Neutrophil (primary cell): Measurements from ENCODE around the gene TIAM1.

Experiments
- H3K27ac ChIP-seq: fragments of 200-600 bp; sonication (generic); 2 replicates; pipeline ENCODE4 v1.5.1; 2016; ENCODE audit warnings: mild to moderate bottlenecking, moderate library complexity
- H3K27me3 ChIP-seq: fragments of 200-600 bp; sonication (generic); 2 replicates; pipeline ENCODE4 v1.6.0; 2016; ENCODE audit warnings: mild to moderate bottlenecking
- H3K36me3 ChIP-seq: fragments of 200-600 bp; sonication (generic); 2 replicates; pipeline ENCODE4 v1.5.1; 2017
- H3K4me1 ChIP-seq, 2 experiments: fragments of 200-600 bp in 1 of 2; sonication (generic) in 1 of 2; 1 replicate in 1 of 2; 2 replicates in 1 of 2; pipeline versions ENCODE4 v1.5.1 to v1.6.1; 2013 to 2016; ENCODE audit warnings: low read depth in 1 of 2, low read length in 1 of 2, mild to moderate bottlenecking in 1 of 2, moderate library complexity in 1 of 2; ENCODE audit not compliant: control insufficient read depth in 1 of 2, insufficient read depth in 1 of 2
- H3K4me3 ChIP-seq, 2 experiments: fragments of 200-600 bp in 1 of 2; sonication (generic) in 1 of 2; 1 replicate in 1 of 2; 2 replicates in 1 of 2; pipeline ENCODE4 v1.5.1; 2013 to 2016; ENCODE audit warnings: low read depth in 1 of 2, low read length in 1 of 2, mild to moderate bottlenecking in 1 of 2, moderate library complexity in 1 of 2
- H3K9me3 ChIP-seq: fragments of 200-600 bp; sonication (generic); 2 replicates; pipeline ENCODE4 v1.5.1; 2016
- TF ChIP-seq, protein P1 (sequence below): fragments of 200-600 bp; sonication (generic); IDR thresholded peaks from 2 replicates; pipeline ENCODE4 v1.5.1; 2016; ENCODE audit warnings: antibody characterized with exemption

TIAM1 gene

DNA sequence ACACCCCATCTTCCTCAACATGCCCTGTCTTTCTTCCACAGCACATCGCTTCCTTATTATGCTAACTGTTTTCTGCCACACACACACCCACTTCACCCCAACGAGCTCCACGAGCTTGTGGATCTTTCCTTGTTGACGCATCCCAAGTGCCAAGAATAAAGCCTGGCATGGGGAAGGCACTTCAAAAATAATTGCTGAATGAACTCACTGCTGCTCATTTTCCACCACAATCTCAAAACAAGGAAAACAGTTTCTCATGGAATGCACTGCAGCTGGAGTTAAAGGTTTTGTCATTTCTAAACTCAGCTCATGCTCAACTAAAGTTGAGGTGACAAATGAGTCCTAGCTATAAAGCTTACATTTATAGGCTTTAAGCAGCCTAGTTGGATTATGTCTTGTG, 86.0 kb downstream of the TIAM1 start:
- no peak overlapping the region for H3K4me3 ChIP-seq
- no peaks in the 10 kb centered on the region for H3K27me3 ChIP-seq
- H3K9me3 ChIP-seq = no peaks in the 10 kb centered on the region
- TF ChIP-seq, protein P1, sequence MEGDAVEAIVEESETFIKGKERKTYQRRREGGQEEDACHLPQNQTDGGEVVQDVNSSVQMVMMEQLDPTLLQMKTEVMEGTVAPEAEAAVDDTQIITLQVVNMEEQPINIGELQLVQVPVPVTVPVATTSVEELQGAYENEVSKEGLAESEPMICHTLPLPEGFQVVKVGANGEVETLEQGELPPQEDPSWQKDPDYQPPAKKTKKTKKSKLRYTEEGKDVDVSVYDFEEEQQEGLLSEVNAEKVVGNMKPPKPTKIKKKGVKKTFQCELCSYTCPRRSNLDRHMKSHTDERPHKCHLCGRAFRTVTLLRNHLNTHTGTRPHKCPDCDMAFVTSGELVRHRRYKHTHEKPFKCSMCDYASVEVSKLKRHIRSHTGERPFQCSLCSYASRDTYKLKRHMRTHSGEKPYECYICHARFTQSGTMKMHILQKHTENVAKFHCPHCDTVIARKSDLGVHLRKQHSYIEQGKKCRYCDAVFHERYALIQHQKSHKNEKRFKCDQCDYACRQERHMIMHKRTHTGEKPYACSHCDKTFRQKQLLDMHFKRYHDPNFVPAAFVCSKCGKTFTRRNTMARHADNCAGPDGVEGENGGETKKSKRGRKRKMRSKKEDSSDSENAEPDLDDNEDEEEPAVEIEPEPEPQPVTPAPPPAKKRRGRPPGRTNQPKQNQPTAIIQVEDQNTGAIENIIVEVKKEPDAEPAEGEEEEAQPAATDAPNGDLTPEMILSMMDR = no peak
- no peak overlapping the region for H3K27ac ChIP-seq
- H3K36me3 ChIP-seq = no peaks in the 10 kb centered on the region
- no peaks in the 10 kb centered on the region for H3K4me1 ChIP-seq

DNA sequence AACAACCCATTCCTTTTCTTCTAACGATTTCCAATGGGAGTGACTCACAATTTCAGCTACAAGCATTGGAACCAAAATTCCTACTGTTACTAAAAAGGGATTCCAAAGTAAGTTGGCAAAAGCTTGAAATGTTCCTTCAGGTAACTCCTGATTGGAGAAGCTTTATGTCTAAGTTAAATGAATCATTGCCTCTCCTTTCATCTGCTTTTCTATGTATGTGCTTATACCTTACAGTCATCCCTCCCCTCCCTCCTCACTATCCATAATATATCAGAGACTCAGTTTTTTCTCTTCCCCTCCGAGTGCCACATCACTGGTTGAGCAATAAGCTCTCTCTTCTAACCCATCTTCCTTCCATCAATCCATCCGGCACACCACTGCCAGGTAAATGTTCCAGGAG, 86.8 kb downstream of the TIAM1 start:
- Histone ChIP-seq H3K36me3 (no peaks in the 10 kb centered on the region), H3K9me3 (no peaks in the 10 kb centered on the region), H3K27ac (no peak overlapping the region), H3K4me3 (no peak overlapping the region), H3K4me1 (no peaks in the 10 kb centered on the region), H3K27me3 (no peaks in the 10 kb centered on the region)
- TF ChIP-seq, protein P1 = no peak

DNA sequence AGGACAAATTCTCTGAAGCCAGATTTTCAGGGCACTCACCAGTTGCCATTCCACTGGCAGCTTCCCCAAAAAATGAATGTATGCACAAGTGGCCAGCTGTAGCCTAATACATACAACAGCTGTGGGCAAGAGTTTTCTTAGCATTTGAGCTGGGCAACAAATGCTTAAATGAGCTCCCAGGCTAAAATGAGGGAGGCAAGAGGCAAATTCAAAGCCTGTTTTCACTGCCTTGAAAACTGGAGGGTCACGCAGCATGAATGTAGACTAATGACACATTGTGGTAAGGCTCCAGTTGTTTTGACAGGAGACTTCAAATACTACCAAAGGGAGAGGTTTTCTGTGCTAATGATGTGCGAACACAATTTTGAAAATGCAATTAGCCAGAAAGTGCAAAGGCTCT, 88.2 kb downstream of the TIAM1 start:
- TF ChIP-seq, protein P1 = no peak
- Histone ChIP-seq H3K9me3 (no peaks in the 10 kb centered on the region), H3K4me3 (no peak overlapping the region), H3K27ac (no peak overlapping the region), H3K4me1 (no peaks in the 10 kb centered on the region), H3K36me3 (no peaks in the 10 kb centered on the region), H3K27me3 (no peaks in the 10 kb centered on the region)

DNA sequence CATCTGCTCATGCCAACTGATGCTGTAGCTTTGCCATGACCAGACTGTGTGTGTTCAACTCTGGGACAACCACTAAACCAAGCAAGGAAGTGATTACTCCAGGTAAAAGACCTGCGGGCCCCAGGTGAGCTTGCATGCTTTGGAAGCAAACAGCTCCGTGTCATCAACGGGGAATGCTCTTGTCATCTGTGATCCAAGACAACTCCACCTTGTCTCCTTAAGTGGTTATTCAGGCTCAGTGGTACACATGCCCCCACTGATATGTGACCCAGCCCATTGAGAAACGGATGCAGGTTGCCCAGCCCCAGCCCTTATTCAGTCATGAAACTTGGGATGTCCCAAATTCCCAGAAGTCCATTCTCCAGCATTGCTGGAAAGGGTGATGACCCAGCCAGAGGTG, 89.0 kb downstream of the TIAM1 start:
- Histone ChIP-seq H3K4me1 (no peaks in the 10 kb centered on the region), H3K36me3 (no peaks in the 10 kb centered on the region), H3K27me3 (no peaks in the 10 kb centered on the region), H3K27ac (no peak overlapping the region), H3K9me3 (no peaks in the 10 kb centered on the region), H3K4me3 (no peak overlapping the region)
- TF ChIP-seq, protein P1 = no peak

DNA sequence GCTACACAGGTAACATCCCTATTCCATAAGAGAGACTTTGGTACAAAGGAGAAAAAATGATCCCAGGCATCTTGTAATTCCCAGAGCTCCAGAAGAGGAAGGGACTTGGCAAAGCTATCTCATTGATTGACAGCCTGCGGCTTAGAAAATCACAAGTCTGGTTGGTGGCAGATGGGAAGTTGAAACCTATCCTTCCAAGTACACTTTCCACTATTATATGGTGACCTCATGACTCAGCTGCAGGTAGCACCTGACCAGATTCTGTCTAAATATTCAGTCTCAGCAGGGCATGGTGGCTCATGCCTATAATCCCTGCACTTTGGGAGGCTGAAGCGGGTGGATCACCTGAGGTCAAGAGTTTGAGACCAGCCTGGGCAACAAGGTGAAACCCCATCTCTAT, 89.9 kb downstream of the TIAM1 start:
- Histone ChIP-seq H3K4me3 (no peak overlapping the region), H3K36me3 (no peaks in the 10 kb centered on the region), H3K27me3 (no peaks in the 10 kb centered on the region), H3K4me1 (no peaks in the 10 kb centered on the region), H3K9me3 (no peaks in the 10 kb centered on the region), H3K27ac (no peak overlapping the region)
- TF ChIP-seq, protein P1 = no peak

DNA sequence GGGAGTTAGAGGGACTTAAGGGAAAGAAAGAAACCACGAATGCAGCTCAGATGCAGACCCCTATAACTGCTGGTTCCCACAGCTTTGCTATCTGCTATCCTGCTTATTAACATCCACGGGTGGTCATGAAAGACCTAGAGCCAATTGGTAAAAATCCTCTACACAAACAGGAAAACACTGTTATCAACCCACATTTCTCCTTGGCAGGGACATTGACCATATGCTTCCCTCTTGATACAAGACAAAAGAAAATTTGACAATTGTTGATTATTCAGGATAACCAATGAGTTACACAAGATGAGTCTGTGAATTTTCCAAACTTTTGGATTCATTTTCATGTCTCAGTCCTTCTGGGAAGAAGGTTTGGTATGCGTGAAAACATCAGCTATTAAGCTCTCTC, 90.4 kb downstream of the TIAM1 start:
- Histone ChIP-seq H3K36me3 (no peaks in the 10 kb centered on the region), H3K27ac (no peak overlapping the region), H3K9me3 (no peaks in the 10 kb centered on the region), H3K27me3 (no peaks in the 10 kb centered on the region), H3K4me3 (no peak overlapping the region), H3K4me1 (no peaks in the 10 kb centered on the region)
- TF ChIP-seq, protein P1 = no peak
